Neuron (in vitro differentiated cells): ENCODE data around the gene TRAK2.
"Not testable (repeated sequence)": the region's sequence is repeated elsewhere in the genome, so short reads cannot be mapped to it uniquely, and the experiment has no call there.

Experiments used
- H2AFZ ChIP-seq: one replicate; pipeline ENCODE4 v1.6.1; 2013; ENCODE audit warnings: low read depth, mild to moderate bottlenecking, inconsistent platforms, low read length, moderate library complexity
- H3K27me3 ChIP-seq: one replicate; pipeline ENCODE4 v1.6.1; 2013; ENCODE audit warnings: low read length; ENCODE audit not compliant: insufficient read depth
- H3K36me3 ChIP-seq: one replicate; pipeline ENCODE4 v1.6.1; 2013; ENCODE audit warnings: low read length; ENCODE audit not compliant: insufficient read depth
- H3K4me1 ChIP-seq: one replicate; pipeline ENCODE4 v1.6.1; 2013; ENCODE audit warnings: low read length; ENCODE audit not compliant: insufficient read depth
- H3K4me3 ChIP-seq: 2 replicates; pipeline ENCODE4 v1.5.1; 2013; ENCODE audit warnings: mild to moderate bottlenecking, low read length, moderate library complexity
- H3K9me3 ChIP-seq: one replicate; pipeline ENCODE4 v1.6.1; 2013; ENCODE audit warnings: low read length

TRAK2 gene

GRCh38 chr2:201441409-201441808, 9.8 kb downstream of the TRAK2 start:
- Histone ChIP-seq H2AFZ (no peak overlapping the region), H3K4me3 (no peak overlapping the region), H3K4me1 (peaks cover 3% of the 10 kb centered on the region), H3K36me3 (no peaks in the 10 kb centered on the region), H3K27me3 (no peaks in the 10 kb centered on the region), H3K9me3 (no peaks in the 10 kb centered on the region)

- H3K27me3 ChIP-seq = no peaks in the 10 kb centered on the region
- H3K4me1 ChIP-seq = peaks cover 3% of the 10 kb centered on the region
- no peaks in the 10 kb centered on the region for H3K36me3 ChIP-seq
- no peaks in the 10 kb centered on the region for H3K9me3 ChIP-seq
- no peak overlapping the region for H3K4me3 ChIP-seq
- no peak overlapping the region for H2AFZ ChIP-seq
Measured at GRCh38 chr2:201440182-201440581, 11.1 kb downstream of the TRAK2 start.

DNA sequence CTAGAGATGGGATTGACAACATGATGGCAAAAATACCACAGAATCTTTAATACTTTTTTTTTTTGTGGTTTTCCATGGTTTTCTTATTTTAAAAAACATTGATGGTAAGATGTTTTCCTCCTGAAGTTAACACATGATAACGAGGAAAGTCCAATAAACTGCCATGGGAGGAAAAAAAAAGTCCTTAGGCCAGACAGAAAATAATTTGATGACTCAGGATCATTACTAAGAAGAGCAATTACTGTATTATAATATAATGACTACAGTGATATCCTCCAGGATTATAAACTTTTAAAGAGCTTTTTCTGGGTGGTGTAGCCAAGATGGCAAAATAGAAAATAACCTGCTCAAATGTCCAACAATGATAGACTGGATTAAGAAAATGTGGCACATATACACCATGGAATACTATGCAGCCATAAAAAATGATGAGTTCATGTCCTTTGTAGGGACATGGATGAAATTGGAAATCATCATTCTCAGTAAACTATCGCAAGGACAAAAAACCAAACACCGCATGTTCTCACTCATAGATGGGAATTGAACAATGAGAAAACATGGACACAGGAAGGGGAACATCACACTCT, 11.8 kb downstream of the TRAK2 start:
- not testable (repeated sequence) for H3K27me3 ChIP-seq, H3K4me3 ChIP-seq, H2AFZ ChIP-seq, H3K4me1 ChIP-seq, H3K9me3 ChIP-seq, H3K36me3 ChIP-seq

GRCh38 chr2:201436141-201436540, 15.1 kb downstream of the TRAK2 start:
- Histone ChIP-seq H3K4me1 (peaks cover 11% of the 10 kb centered on the region), H3K4me3 (no peak overlapping the region), H3K36me3 (no peaks in the 10 kb centered on the region), H2AFZ (no peak overlapping the region), H3K27me3 (no peaks in the 10 kb centered on the region), H3K9me3 (no peaks in the 10 kb centered on the region)

DNA sequence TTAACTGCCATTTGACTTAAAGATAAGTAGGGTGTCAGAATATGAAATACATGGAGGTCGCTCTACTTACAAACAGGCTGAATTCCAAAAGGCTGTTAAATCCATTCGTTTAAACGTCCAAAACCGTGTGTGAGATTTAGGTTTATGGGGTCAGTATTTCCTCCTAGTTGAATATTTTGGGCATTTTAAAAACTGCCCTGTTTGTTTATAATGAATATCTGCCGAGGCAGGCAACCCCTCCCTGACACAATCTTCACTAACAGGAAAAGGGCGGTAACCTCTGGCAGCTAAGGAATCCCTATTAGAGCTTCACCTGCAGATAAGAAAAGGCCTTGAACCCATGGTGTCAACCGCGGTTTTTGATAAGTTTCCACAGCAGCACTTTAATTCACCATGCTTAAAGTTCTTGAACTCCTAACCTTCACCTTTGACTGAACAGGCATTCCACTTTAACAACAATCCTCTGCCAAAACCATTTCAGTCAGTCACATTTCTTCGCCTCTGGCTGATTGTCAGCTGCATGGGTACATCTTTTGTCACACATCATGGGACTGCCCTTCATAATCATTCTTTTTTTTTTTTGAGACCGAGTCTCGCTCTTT, 17.8 kb downstream of the TRAK2 start:
- Histone ChIP-seq H3K27me3 (no peaks in the 10 kb centered on the region), H3K4me1 (peaks cover 11% of the 10 kb centered on the region), H3K4me3 (no peak overlapping the region), H3K9me3 (no peaks in the 10 kb centered on the region), H3K36me3 (no peaks in the 10 kb centered on the region), H2AFZ (no peak overlapping the region)

DNA sequence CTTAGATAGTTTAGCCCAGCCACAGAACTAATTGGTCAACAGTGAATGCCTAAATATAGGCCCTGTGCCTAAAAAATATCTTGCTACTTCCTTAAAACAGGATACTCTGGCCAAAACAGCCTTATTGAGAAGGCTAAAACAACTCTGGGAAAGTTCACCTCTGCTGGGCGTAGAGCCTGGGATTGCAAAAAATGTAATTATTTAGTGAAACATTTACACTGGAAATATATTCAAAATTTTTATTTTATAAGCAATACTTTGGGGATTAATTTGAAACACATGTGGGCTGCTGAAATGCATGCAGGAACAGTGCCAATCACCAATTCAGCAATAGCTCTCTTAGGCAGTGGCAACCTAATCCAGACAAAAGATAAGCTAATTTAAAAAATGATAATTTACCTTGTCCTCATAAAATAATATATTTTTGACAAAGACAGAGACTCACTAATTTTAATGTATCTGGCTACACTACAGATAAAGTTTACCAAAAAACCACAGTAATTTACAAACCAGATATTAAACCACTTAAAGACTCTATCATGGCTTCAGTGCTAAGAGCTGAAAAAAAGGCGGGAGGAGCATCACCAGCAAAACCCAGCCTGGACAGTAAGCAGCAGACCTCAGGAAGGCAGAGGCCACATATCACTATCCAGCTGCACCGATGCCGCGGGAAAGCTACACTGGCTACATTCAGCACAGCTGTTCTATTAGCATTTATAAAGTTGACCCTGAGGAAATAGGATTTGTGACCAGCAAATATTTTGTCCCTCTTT, 18.5 kb downstream of the TRAK2 start:
- Histone ChIP-seq H3K36me3 (no peaks in the 10 kb centered on the region), H2AFZ (no peak overlapping the region), H3K27me3 (no peaks in the 10 kb centered on the region), H3K4me3 (no peak overlapping the region), H3K9me3 (no peaks in the 10 kb centered on the region), H3K4me1 (peaks cover 11% of the 10 kb centered on the region)

DNA sequence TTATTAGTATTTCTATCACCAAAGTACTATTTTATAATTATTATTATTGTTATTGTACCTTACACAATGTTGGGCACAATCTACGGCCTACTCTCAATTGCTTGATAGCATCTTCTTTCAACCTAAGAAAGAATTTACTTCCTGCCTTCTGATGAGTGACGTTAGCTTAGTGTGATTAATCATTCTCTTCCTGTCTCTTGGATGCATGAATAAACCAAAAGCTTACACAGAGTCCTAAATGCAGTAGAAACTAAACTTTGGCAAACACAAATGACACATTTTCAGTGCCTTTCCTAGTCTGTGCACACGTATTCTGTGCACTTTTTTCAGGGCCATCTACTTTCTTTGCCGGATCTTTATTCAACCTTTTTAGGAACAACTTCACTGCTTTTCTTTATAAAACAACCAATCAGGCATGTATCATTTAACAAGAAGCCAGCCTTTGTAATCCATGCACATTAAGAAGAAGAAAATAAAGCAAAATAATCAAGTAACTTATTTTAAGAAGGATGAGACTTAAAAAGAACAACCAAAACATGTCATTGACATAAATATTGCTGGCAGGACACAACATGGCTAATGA, 19.1 kb downstream of the TRAK2 start:
- Histone ChIP-seq H3K9me3 (no peaks in the 10 kb centered on the region), H3K4me1 (peaks cover 11% of the 10 kb centered on the region), H3K4me3 (no peak overlapping the region), H3K27me3 (no peaks in the 10 kb centered on the region), H2AFZ (no peak overlapping the region), H3K36me3 (no peaks in the 10 kb centered on the region)

DNA sequence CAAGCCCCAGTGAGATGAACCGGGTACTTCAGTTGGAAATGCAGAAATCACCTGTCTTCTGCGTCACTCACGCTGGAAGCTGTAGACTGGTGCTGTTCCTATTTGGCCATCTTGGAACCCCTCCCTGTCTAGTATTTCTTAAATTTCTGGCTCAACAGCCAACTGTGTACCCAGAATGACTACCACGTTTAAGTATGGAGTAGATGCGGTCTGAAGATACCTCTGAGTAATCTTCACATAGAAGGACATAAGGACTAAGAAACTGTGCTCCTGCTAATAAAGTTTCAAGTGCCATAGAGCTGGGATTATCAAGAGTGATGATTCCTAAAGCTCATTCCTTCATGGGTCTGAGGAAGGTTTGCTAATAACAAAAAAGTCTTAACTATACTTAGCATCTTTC, 20.4 kb downstream of the TRAK2 start:
- no peaks in the 10 kb centered on the region for H3K9me3 ChIP-seq
- H3K4me3 ChIP-seq = no peak overlapping the region
- no peaks in the 10 kb centered on the region for H3K27me3 ChIP-seq

GRCh38 chr2:201430322-201430721, 20.9 kb downstream of the TRAK2 start:
- not testable (repeated sequence) for H3K4me3 ChIP-seq, H3K9me3 ChIP-seq, H2AFZ ChIP-seq, H3K27me3 ChIP-seq, H3K36me3 ChIP-seq
- peaks cover 11% of the 10 kb centered on the region for H3K4me1 ChIP-seq

More for the DNA sequence above, 20.4 kb downstream of the TRAK2 start:
- peaks cover 11% of the 10 kb centered on the region for H3K4me1 ChIP-seq
- no peak overlapping the region for H2AFZ ChIP-seq
- H3K36me3 ChIP-seq = no peaks in the 10 kb centered on the region

GRCh38 chr2:201429835-201430234, 21.4 kb downstream of the TRAK2 start:
- H3K4me3 ChIP-seq, H2AFZ ChIP-seq, H3K36me3 ChIP-seq, H3K27me3 ChIP-seq, H3K9me3 ChIP-seq: not testable (repeated sequence)
- peaks cover 11% of the 10 kb centered on the region for H3K4me1 ChIP-seq

DNA sequence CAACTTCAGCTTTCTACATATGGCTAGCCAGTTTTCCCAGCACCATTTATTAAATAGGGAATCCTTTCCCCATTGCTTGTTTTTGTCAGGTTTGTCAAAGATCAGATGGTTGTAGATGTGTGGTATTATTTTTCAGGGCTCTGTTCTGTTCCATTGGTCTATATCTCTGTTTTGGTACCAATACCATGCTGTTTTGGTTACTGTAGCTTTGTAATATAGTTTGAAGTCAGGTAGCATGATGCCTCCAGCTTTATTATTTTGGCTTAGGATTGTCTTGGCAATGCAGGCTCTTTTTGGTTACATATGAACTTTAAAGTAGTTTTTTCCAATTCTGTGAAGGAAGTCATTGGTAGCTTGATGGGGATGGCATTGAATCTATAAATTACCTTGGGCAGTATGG, 22.9 kb downstream of the TRAK2 start:
- not testable (repeated sequence) for H2AFZ ChIP-seq, H3K9me3 ChIP-seq, H3K4me1 ChIP-seq, H3K4me3 ChIP-seq, H3K36me3 ChIP-seq, H3K27me3 ChIP-seq

- no peaks in the 10 kb centered on the region for H3K27me3 ChIP-seq
- H2AFZ ChIP-seq = no peak overlapping the region
- peaks cover 16% of the 10 kb centered on the region for H3K4me1 ChIP-seq
- no peaks in the 10 kb centered on the region for H3K9me3 ChIP-seq
- H3K36me3 ChIP-seq = no peaks in the 10 kb centered on the region
- no peak overlapping the region for H3K4me3 ChIP-seq
Measured at GRCh38 chr2:201425952-201426351, 25.3 kb downstream of the TRAK2 start.

DNA sequence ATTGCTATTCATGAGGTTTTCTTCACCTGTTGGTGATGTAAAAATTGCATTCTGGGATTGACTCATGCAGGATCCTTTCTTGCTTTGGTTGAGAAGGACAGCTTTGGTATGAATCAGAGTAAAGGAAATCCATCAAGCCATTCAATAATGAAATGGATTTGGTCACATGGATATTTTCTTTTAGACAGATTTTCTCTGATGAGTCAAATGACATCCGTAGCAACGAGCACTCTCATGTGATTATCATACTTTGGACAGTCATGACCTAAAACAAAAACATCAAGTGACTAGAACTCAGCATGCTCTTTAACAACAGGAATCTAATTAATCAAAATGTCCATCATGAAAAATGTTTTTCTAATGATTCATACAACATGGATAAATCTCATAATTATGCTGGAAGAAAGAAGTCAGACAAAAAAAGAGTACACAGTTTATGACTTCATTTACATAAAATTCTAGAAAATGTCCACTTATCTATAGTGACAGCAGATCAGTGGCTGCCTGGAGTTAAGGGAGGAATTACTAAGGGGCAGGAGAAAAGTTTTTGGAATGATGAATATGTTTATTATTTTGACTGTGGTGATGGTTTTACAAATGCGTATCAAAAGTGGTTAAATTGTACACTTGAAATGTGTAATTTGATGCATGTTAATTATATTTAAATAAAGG, 30.7 kb downstream of the TRAK2 start:
- no peak overlapping the region for H2AFZ ChIP-seq
- H3K4me1 ChIP-seq = peaks cover 26% of the 10 kb centered on the region
- H3K36me3 ChIP-seq = peaks cover 3% of the 10 kb centered on the region
- H3K4me3 ChIP-seq = no peak overlapping the region
- H3K27me3 ChIP-seq = no peaks in the 10 kb centered on the region
- H3K9me3 ChIP-seq = no peaks in the 10 kb centered on the region
